Measurements from ENCODE around the gene CDK6. TPM values are rescaled to one million over a fixed set of nuclear protein-coding genes. Genes with fewer than 3 reads are reported as not detected.

The CDK6 gene
- total and polyA plus RNA-seq, 2 experiments from 2014 or later, result 7.4 to 23.7 TPM

DNA sequence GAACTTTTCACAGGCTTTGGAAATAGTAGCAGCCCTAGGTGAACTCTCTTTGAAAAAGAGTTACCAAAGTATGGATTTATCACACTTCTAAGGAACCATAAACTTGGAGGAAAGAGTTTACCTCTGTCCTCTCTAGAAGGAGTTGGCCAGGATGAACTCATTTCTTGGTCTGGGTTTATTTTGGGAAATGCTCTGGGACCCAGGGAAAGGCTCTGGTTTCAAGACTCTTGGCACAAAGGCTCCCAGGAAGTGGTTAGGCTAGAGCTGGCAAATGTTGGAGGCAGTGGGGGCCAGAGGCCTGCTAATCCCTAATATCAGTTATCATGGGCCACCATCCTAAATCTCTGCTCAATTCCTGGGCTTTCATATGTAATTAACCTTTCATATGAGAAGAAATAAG, 36.3 kb upstream of the CDK6 start:
- H3K27me3 ChIP-seq (ENCODE audit: insufficient read depth), result no peaks in the 10 kb centered on the region
- no peaks in the 10 kb centered on the region for H3K79me2 ChIP-seq (replicated peaks; ENCODE audit: insufficient read depth)
- Mint-ChIP-seq H3K27ac (no peak overlapping the region), H3K9me3 (no peaks in the 10 kb centered on the region), H3K4me3 (no peak overlapping the region), H3K4me1 (peaks cover 10% of the 10 kb centered on the region; the same call in 2 of the 3 replicates), H3K36me3 (ENCODE audit: low read depth) (no peaks in the 10 kb centered on the region; the same call in 2 of the 3 replicates), H3K27me3 (ENCODE audit: insufficient read depth, low read depth, poor library complexity) (no peaks in the 10 kb centered on the region)
- H3K9me2 ChIP-seq (ENCODE audit: insufficient read depth), result no peaks in the 10 kb centered on the region
- H4K20me1 ChIP-seq (replicated peaks; ENCODE audit: insufficient read depth), result no peaks in the 10 kb centered on the region
- peaks cover 9% of the 10 kb centered on the region; the same call in 1 of the 2 replicates for H3K4me1 ChIP-seq (ENCODE audit: insufficient read depth)
- ATAC-seq (no peak), DNase-seq (ENCODE audit: low spot score) (no peak)
- H3F3A ChIP-seq (replicated peaks; ENCODE audit: low read depth), result no peaks in the 10 kb centered on the region
- 0 out of 2 replicates have a peak overlapping the region, but pooled peaks have one; percentile 12 for H2AFZ ChIP-seq
- H3K36me3 ChIP-seq (ENCODE audit: insufficient read depth), result no peaks in the 10 kb centered on the region
- H3K4me3 ChIP-seq, result no peak overlapping the region
- no peak overlapping the region for H3K4me2 ChIP-seq
- no peak for TF ChIP-seq STAT1 (IDR thresholded peaks at IDR 0.05; ENCODE audit: unreplicated experiment)
- TF ChIP-seq, protein P1, sequence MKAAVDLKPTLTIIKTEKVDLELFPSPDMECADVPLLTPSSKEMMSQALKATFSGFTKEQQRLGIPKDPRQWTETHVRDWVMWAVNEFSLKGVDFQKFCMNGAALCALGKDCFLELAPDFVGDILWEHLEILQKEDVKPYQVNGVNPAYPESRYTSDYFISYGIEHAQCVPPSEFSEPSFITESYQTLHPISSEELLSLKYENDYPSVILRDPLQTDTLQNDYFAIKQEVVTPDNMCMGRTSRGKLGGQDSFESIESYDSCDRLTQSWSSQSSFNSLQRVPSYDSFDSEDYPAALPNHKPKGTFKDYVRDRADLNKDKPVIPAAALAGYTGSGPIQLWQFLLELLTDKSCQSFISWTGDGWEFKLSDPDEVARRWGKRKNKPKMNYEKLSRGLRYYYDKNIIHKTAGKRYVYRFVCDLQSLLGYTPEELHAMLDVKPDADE (IDR thresholded peaks at IDR 0.05), result no peak
- no peak for TF ChIP-seq ZNF331 (CRISPR knock-in tag; IDR thresholded peaks at IDR 0.05; ENCODE audit: low read depth)
- TF ChIP-seq, protein P2, sequence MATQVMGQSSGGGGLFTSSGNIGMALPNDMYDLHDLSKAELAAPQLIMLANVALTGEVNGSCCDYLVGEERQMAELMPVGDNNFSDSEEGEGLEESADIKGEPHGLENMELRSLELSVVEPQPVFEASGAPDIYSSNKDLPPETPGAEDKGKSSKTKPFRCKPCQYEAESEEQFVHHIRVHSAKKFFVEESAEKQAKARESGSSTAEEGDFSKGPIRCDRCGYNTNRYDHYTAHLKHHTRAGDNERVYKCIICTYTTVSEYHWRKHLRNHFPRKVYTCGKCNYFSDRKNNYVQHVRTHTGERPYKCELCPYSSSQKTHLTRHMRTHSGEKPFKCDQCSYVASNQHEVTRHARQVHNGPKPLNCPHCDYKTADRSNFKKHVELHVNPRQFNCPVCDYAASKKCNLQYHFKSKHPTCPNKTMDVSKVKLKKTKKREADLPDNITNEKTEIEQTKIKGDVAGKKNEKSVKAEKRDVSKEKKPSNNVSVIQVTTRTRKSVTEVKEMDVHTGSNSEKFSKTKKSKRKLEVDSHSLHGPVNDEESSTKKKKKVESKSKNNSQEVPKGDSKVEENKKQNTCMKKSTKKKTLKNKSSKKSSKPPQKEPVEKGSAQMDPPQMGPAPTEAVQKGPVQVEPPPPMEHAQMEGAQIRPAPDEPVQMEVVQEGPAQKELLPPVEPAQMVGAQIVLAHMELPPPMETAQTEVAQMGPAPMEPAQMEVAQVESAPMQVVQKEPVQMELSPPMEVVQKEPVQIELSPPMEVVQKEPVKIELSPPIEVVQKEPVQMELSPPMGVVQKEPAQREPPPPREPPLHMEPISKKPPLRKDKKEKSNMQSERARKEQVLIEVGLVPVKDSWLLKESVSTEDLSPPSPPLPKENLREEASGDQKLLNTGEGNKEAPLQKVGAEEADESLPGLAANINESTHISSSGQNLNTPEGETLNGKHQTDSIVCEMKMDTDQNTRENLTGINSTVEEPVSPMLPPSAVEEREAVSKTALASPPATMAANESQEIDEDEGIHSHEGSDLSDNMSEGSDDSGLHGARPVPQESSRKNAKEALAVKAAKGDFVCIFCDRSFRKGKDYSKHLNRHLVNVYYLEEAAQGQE (IDR thresholded peaks at IDR 0.05; ENCODE audit: unreplicated experiment), result no peak
- TF ChIP-seq, protein P3, sequence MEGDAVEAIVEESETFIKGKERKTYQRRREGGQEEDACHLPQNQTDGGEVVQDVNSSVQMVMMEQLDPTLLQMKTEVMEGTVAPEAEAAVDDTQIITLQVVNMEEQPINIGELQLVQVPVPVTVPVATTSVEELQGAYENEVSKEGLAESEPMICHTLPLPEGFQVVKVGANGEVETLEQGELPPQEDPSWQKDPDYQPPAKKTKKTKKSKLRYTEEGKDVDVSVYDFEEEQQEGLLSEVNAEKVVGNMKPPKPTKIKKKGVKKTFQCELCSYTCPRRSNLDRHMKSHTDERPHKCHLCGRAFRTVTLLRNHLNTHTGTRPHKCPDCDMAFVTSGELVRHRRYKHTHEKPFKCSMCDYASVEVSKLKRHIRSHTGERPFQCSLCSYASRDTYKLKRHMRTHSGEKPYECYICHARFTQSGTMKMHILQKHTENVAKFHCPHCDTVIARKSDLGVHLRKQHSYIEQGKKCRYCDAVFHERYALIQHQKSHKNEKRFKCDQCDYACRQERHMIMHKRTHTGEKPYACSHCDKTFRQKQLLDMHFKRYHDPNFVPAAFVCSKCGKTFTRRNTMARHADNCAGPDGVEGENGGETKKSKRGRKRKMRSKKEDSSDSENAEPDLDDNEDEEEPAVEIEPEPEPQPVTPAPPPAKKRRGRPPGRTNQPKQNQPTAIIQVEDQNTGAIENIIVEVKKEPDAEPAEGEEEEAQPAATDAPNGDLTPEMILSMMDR (conservative IDR thresholded peaks at IDR 0.05; ENCODE audit: low read depth in 2 of 2), result no peak
- TF ChIP-seq POLR2AphosphoS5 (IDR thresholded peaks at IDR 0.05; ENCODE audit: low read depth), result no peak
- no peak for TF ChIP-seq NANOG (IDR thresholded peaks at IDR 0.05; ENCODE audit: borderline replicate concordance)
- no peak for TF ChIP-seq ZNF114 (CRISPR knock-in tag; IDR thresholded peaks at IDR 0.05)
- TF ChIP-seq, protein P4, sequence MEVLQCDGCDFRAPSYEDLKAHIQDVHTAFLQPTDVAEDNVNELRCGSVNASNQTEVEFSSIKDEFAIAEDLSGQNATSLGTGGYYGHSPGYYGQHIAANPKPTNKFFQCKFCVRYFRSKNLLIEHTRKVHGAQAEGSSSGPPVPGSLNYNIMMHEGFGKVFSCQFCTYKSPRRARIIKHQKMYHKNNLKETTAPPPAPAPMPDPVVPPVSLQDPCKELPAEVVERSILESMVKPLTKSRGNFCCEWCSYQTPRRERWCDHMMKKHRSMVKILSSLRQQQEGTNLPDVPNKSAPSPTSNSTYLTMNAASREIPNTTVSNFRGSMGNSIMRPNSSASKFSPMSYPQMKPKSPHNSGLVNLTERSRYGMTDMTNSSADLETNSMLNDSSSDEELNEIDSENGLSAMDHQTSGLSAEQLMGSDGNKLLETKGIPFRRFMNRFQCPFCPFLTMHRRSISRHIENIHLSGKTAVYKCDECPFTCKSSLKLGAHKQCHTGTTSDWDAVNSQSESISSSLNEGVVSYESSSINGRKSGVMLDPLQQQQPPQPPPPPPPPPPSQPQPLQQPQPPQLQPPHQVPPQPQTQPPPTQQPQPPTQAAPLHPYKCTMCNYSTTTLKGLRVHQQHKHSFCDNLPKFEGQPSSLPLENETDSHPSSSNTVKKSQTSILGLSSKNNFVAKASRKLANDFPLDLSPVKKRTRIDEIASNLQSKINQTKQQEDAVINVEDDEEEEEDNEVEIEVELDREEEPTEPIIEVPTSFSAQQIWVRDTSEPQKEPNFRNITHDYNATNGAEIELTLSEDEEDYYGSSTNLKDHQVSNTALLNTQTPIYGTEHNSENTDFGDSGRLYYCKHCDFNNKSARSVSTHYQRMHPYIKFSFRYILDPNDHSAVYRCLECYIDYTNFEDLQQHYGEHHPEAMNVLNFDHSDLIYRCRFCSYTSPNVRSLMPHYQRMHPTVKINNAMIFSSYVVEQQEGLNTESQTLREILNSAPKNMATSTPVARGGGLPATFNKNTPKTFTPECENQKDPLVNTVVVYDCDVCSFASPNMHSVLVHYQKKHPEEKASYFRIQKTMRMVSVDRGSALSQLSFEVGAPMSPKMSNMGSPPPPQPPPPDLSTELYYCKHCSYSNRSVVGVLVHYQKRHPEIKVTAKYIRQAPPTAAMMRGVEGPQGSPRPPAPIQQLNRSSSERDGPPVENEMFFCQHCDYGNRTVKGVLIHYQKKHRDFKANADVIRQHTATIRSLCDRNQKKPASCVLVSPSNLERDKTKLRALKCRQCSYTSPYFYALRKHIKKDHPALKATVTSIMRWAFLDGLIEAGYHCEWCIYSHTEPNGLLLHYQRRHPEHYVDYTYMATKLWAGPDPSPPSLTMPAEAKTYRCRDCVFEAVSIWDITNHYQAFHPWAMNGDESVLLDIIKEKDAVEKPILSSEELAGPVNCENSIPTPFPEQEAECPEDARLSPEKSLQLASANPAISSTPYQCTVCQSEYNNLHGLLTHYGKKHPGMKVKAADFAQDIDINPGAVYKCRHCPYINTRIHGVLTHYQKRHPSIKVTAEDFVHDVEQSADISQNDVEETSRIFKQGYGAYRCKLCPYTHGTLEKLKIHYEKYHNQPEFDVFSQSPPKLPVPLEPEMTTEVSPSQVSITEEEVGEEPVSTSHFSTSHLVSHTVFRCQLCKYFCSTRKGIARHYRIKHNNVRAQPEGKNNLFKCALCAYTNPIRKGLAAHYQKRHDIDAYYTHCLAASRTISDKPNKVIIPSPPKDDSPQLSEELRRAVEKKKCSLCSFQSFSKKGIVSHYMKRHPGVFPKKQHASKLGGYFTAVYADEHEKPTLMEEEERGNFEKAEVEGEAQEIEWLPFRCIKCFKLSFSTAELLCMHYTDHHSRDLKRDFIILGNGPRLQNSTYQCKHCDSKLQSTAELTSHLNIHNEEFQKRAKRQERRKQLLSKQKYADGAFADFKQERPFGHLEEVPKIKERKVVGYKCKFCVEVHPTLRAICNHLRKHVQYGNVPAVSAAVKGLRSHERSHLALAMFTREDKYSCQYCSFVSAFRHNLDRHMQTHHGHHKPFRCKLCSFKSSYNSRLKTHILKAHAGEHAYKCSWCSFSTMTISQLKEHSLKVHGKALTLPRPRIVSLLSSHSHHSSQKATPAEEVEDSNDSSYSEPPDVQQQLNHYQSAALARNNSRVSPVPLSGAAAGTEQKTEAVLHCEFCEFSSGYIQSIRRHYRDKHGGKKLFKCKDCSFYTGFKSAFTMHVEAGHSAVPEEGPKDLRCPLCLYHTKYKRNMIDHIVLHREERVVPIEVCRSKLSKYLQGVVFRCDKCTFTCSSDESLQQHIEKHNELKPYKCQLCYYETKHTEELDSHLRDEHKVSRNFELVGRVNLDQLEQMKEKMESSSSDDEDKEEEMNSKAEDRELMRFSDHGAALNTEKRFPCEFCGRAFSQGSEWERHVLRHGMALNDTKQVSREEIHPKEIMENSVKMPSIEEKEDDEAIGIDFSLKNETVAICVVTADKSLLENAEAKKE (CRISPR knock-in tag; IDR thresholded peaks at IDR 0.05), result no peak
- no peak for TF ChIP-seq JUNB (IDR thresholded peaks at IDR 0.05; ENCODE audit: unreplicated experiment)
- no peak for TF ChIP-seq EZH2phosphoT487 (IDR thresholded peaks at IDR 0.05; ENCODE audit: unreplicated experiment)
- no peak for TF ChIP-seq CREB1 (CRISPR knock-in tag; IDR thresholded peaks at IDR 0.05; ENCODE audit: low read depth)
- no peak for TF ChIP-seq EZH2 (IDR thresholded peaks at IDR 0.05; ENCODE audit: low read depth, unreplicated experiment)
- H3K27ac ChIP-seq (ENCODE audit: low read depth), result no peak overlapping the region
